H1 (cell line): ENCODE measurements around the gene NBL1. TPM values are rescaled to one million over a fixed set of nuclear protein-coding genes. Genes with fewer than 3 reads are reported as not detected.

Experiments used
- BACH1 ChIP-seq: IDR thresholded peaks from 2 replicates; pipeline ENCODE4 v1.6.1; 2012; ENCODE audit warnings: low read length, improper control_type of control experiment
- CBX5 ChIP-seq: fragments of 300-800, 300-1000 bp; sonication (generic); IDR thresholded peaks from 2 replicates; pipeline ENCODE4 v1.7.1; 2016; ENCODE audit warnings: antibody characterized with exemption, low read length, low read depth
- JUN ChIP-seq: IDR thresholded peaks from 2 replicates; pipeline ENCODE4 v1.6.1; 2011; ENCODE audit warnings: low read depth, mild to moderate bottlenecking, improper control_type of control experiment, low read length
- POLR2A ChIP-seq, 2 experiments: IDR thresholded peaks; 1 replicate in 1 of 2; 2 replicates in 1 of 2; pipeline ENCODE4 v1.6.1; 2011; ENCODE audit warnings: low read depth in 2 of 2, low read length in 2 of 2, mild to moderate bottlenecking in 2 of 2; ENCODE audit errors: control extremely low read depth in 1 of 2
- RFX5 ChIP-seq: IDR thresholded peaks from 2 replicates; pipeline ENCODE4 v1.6.1; 2011; ENCODE audit warnings: low read depth, low read length, improper control_type of control experiment, borderline replicate concordance
- TEAD4 ChIP-seq: IDR thresholded peaks from 2 replicates; pipeline ENCODE4 v1.6.1; 2012; ENCODE audit warnings: low read depth, low read length, inconsistent platforms, mixed read lengths
- ZNF274 ChIP-seq: IDR thresholded peaks from 2 replicates; pipeline ENCODE4 v1.7.0; 2012; ENCODE audit warnings: low read length, borderline replicate concordance; ENCODE audit errors: extremely low read depth
- polyA plus RNA-seq, 7 experiments: library from polyadenylated mRNA; depleted of rRNA in 3 of 7; stranded (reverse) in 5 of 7; unstranded in 2 of 7; fragments of >200 nt in 5 of 7; fragments of 200-250 nt in 2 of 7; gene quantifications; 1 replicate in 5 of 7; 2 replicates in 1 of 7; 4 replicates in 1 of 7; pipeline versions ENCODE4 v1.2.1 to v1.2.3, GENCODE V29; 2011 to 2013; ENCODE audit warnings: missing spikeins in 2 of 7, mixed read lengths in 2 of 7
- total RNA-seq: library from RNA; stranded (reverse); fragmentation: NEBNext Ultra II Directional; extraction: Animal tissue kit (Norgen Biotek cat#: 25700); gene quantifications from 2 replicates; pipeline ENCODE4 v1.2.1, GENCODE V29; 2021
- TF ChIP-seq, protein P1 (sequence below), 3 experiments: IDR thresholded peaks; 1 replicate in 2 of 3; 2 replicates in 1 of 3; pipeline versions ENCODE4 v1.5.1 to v1.6.1; 2011; ENCODE audit warnings: low read length in 3 of 3, mild to moderate bottlenecking in 3 of 3, inconsistent platforms in 2 of 3, low read depth in 1 of 3, moderate library complexity in 1 of 3; ENCODE audit not compliant: insufficient read depth in 1 of 3; ENCODE audit errors: control extremely low read depth in 1 of 3

NBL1 gene
- total and polyA plus RNA-seq, 2 of the 8 experiments (the other 6 are each of a cell fraction or from before 2014, with no cell fraction given), result 8.7 to 9.7 TPM

DNA sequence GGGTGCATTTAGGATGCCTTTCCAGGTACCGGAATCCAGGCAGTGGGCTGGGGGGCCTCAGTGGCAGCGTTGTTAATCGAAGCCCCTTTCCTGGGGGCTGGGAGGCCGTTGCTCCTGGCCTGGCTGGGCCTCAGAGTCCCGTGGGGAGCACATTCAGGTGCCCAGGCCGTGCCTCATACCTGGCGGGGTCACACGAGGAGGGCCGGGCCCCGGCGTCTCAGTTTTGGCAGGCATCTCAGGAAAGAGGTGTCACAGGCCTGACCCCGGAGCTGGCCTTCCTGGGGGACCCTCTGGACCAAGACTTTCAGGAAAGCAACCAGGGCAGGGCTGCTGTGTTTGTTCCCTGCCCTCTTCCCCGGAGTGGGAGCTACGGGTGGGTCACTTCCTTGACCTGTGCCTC is 4.1 kb downstream of the NBL1 start (continued):
- TF ChIP-seq JUN (no peak), TEAD4 (no peak), ZNF274 (no peak), RFX5 (no peak), CBX5 (no peak), POLR2A (IDR thresholded peaks at IDR 0.05; ENCODE audit: control extremely low read depth in 1 of 2, low read depth in 2 of 2, low read length in 2 of 2) (no peak), BACH1 (no peak)
- TF ChIP-seq, protein P1, sequence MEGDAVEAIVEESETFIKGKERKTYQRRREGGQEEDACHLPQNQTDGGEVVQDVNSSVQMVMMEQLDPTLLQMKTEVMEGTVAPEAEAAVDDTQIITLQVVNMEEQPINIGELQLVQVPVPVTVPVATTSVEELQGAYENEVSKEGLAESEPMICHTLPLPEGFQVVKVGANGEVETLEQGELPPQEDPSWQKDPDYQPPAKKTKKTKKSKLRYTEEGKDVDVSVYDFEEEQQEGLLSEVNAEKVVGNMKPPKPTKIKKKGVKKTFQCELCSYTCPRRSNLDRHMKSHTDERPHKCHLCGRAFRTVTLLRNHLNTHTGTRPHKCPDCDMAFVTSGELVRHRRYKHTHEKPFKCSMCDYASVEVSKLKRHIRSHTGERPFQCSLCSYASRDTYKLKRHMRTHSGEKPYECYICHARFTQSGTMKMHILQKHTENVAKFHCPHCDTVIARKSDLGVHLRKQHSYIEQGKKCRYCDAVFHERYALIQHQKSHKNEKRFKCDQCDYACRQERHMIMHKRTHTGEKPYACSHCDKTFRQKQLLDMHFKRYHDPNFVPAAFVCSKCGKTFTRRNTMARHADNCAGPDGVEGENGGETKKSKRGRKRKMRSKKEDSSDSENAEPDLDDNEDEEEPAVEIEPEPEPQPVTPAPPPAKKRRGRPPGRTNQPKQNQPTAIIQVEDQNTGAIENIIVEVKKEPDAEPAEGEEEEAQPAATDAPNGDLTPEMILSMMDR (IDR thresholded peaks at IDR 0.05; ENCODE audit: control extremely low read depth in 1 of 3, insufficient read depth in 1 of 3, low read depth in 1 of 3, low read length in 3 of 3), result no peak
